ENCODE results near the gene RNASE4. TPM values are rescaled to one million over a fixed set of nuclear protein-coding genes. Genes with fewer than 3 reads are reported as not detected.
"Not testable (repeated sequence)": the region's sequence is repeated elsewhere in the genome, so short reads cannot be mapped to it uniquely, and the experiment has no call there.

The RNASE4 gene
- total RNA-seq, 3 donors from 2014 or later (not counting 1 experiment from before 2014, with no cell fraction given): 0.60 to 0.68 TPM; not detected in 1

DNA sequence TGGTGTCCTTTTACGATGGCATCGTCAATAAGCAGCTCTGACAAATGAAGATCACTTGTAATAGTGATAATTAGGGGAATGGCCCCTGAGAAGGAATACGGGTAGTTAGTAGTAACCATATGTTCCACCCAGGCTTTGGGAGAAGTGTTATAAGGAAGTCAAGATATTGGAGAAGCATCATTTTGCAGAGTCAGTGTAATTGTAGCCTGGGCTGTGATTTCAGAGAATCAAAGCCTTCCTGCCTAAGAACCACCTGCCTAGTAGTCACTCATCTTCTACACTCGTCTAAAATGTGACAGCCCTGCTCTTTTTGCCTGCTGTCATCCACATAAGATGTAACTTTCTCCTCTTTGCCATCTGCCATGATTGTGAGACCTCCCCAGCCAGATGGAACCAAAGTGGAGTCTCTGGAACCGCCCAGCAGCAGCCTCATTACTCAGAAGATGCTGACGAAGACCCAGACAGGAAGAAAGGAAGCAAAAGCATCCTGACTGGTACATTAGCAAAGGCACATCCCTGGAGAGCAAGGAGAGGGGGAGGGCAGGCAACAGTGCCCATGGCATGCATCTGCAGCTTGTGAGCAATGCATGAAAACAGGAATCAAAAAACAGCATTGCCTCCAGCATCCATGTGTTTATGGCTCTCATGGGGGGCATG, 48.7 kb downstream of the RNASE4 start:
- Histone ChIP-seq H3K27ac (ENCODE audit: low read length) (no peak overlapping the region), H3K27me3 (ENCODE audit: control insufficient read depth, insufficient read depth, low read length) (no peaks in the 10 kb centered on the region), H3K4me1 (ENCODE audit: control insufficient read depth, insufficient read depth, low read length) (no peaks in the 10 kb centered on the region), H3K4me3 (ENCODE audit: low read length) (no peak overlapping the region), H3K9me3 (ENCODE audit: control insufficient read depth, insufficient read depth, low read length) (no peaks in the 10 kb centered on the region), H3K36me3 (ENCODE audit: control insufficient read depth, insufficient read depth, low read length) (no peaks in the 10 kb centered on the region)
- WGBS (ENCODE audit: insufficient coverage): 72% methylated on average over 6 of the region's 6 CpGs
- Mint-ChIP-seq H3K4me1 (no peaks in the 10 kb centered on the region), H3K27me3 (ENCODE audit: low read depth in 2 of 2) (peaks cover 0 to under 1% of the 10 kb centered on the region in 2 donors), H3K9me3 (no peaks in the 10 kb centered on the region), H3K27ac (no peak overlapping the region), H3K4me3 (no peak overlapping the region), H3K36me3 (no peaks in the 10 kb centered on the region)
- intact Hi-C loops (cut with micrococcal nuclease): no loop called here
- TF ChIP-seq, protein P1, sequence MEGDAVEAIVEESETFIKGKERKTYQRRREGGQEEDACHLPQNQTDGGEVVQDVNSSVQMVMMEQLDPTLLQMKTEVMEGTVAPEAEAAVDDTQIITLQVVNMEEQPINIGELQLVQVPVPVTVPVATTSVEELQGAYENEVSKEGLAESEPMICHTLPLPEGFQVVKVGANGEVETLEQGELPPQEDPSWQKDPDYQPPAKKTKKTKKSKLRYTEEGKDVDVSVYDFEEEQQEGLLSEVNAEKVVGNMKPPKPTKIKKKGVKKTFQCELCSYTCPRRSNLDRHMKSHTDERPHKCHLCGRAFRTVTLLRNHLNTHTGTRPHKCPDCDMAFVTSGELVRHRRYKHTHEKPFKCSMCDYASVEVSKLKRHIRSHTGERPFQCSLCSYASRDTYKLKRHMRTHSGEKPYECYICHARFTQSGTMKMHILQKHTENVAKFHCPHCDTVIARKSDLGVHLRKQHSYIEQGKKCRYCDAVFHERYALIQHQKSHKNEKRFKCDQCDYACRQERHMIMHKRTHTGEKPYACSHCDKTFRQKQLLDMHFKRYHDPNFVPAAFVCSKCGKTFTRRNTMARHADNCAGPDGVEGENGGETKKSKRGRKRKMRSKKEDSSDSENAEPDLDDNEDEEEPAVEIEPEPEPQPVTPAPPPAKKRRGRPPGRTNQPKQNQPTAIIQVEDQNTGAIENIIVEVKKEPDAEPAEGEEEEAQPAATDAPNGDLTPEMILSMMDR (IDR thresholded peaks at IDR 0.05): no peak
- ATAC-seq (no peak), DNase-seq (no peak)

DNA sequence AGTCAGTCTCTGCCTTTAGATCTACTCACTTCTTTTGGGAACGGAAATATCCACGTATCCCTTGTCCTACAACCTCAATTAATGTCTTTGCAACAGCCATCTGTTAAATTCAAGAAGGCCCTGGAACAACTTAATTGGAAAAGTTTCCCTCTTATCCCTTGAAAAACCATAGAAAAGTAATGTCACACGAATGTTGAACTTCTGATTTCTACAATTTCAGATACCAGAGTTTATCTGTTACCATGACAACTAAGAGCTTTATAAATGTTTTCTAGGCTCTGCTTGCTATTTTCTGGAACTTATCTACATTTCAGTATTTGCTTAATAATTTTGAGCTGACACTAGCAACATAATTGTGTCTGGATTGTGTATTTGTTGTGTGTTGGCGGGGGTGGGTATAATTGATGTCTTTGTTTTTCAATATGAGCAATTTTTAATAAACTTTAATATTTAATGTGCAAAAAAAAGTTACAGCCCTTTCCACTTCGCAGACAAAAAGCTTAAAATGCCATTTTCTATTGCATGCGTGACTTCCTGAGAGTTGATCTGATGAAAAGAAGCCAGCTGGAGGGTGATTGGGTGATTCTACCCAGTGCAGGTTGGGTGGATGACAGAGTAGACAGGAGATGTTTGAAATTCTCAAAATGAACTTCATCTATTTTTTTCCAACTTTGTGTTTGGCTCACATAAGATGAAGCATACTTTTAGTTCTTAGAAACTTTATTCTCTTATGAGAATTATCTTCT, 49.5 kb downstream of the RNASE4 start:
- TF ChIP-seq, protein P1 (IDR thresholded peaks at IDR 0.05): no peak
- no peaks in the 10 kb centered on the region for H3K27me3 Mint-ChIP-seq (ENCODE audit: low read depth in 2 of 2)
- H3K27me3 ChIP-seq (ENCODE audit: control insufficient read depth, insufficient read depth, low read length): no peaks in the 10 kb centered on the region
- no peaks in the 10 kb centered on the region for H3K4me1 Mint-ChIP-seq
- H3K9me3 ChIP-seq (ENCODE audit: control insufficient read depth, insufficient read depth, low read length): no peaks in the 10 kb centered on the region
- H3K4me3 ChIP-seq (ENCODE audit: low read length): no peak overlapping the region
- H3K27ac Mint-ChIP-seq: no peak overlapping the region
- H3K36me3 Mint-ChIP-seq: no peaks in the 10 kb centered on the region
- ATAC-seq: no peak
- no peaks in the 10 kb centered on the region for H3K4me1 ChIP-seq (ENCODE audit: control insufficient read depth, insufficient read depth, low read length)
- no peak overlapping the region for H3K27ac ChIP-seq (ENCODE audit: low read length)
- H3K9me3 Mint-ChIP-seq: no peaks in the 10 kb centered on the region
- no peak for DNase-seq
- 74% methylated on average over 5 of the region's 6 CpGs for WGBS (ENCODE audit: insufficient coverage)
- no peaks in the 10 kb centered on the region for H3K36me3 ChIP-seq (ENCODE audit: control insufficient read depth, insufficient read depth, low read length)
- no peak overlapping the region for H3K4me3 Mint-ChIP-seq
- intact Hi-C loops (cut with micrococcal nuclease): no loop called here

DNA sequence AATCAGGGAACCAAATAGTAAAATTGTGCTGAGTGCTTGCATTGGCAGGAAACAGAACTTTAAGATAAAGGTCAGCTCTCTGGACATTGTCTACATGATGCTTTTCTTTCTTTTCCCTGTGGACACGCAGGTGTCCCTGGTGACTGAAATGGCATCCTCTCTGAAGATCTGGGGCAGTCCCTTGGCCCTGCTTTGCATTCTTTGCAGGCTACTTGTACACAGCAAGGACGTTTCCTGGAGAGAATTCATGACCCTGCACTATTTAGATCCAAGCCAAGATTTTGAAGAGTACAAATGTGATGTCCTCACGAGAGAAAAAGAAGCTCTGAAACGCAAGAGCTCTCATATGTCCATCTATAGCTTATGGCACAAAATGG, 50.1 kb downstream of the RNASE4 start:
- no peaks in the 10 kb centered on the region for H3K36me3 ChIP-seq (ENCODE audit: control insufficient read depth, insufficient read depth, low read length)
- no peak for DNase-seq
- Mint-ChIP-seq H3K4me3 (no peak overlapping the region), H3K36me3 (no peaks in the 10 kb centered on the region), H3K9me3 (no peaks in the 10 kb centered on the region), H3K27me3 (ENCODE audit: low read depth in 2 of 2) (no peaks in the 10 kb centered on the region), H3K27ac (no peak overlapping the region), H3K4me1 (no peaks in the 10 kb centered on the region)
- H3K4me3 ChIP-seq (ENCODE audit: low read length): no peak overlapping the region
- no peaks in the 10 kb centered on the region for H3K4me1 ChIP-seq (ENCODE audit: control insufficient read depth, insufficient read depth, low read length)
- intact Hi-C loops (cut with micrococcal nuclease): no loop called here
- TF ChIP-seq, protein P1 (IDR thresholded peaks at IDR 0.05): no peak
- H3K27me3 ChIP-seq (ENCODE audit: control insufficient read depth, insufficient read depth, low read length): no peaks in the 10 kb centered on the region
- H3K27ac ChIP-seq (ENCODE audit: low read length): no peak overlapping the region
- 73% methylated on average over 4 of the region's 4 CpGs for WGBS (ENCODE audit: insufficient coverage)
- no peaks in the 10 kb centered on the region for H3K9me3 ChIP-seq (ENCODE audit: control insufficient read depth, insufficient read depth, low read length)
- ATAC-seq: no peak

DNA sequence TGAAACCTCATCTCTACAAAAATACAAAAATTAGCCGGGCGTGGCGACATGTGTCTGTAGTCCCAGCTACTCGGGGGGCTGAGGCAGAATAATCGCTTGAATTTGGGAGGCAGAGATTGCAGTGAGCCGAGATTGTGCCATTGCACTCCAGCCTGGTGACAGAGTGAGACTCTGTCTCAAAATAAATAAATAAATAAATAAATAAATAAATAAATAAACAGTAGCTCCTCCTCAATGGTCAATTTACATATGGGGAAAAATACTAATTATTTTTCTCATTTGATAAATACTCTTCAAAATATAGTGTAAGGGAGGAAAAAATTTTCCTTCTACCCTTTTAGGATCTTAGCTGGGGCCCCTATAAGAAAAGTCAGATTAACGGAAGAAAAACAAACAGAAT, 53.9 kb downstream of the RNASE4 start:
- intact Hi-C loops (cut with micrococcal nuclease); H3K9me3 ChIP-seq (ENCODE audit: control insufficient read depth, insufficient read depth, low read length); H3K27me3 ChIP-seq (ENCODE audit: control insufficient read depth, insufficient read depth, low read length); H3K4me1 Mint-ChIP-seq; H3K36me3 Mint-ChIP-seq; H3K27me3 Mint-ChIP-seq (ENCODE audit: low read depth in 2 of 2); H3K4me3 Mint-ChIP-seq; H3K27ac Mint-ChIP-seq; H3K9me3 Mint-ChIP-seq; DNase-seq; H3K4me1 ChIP-seq (ENCODE audit: control insufficient read depth, insufficient read depth, low read length); H3K36me3 ChIP-seq (ENCODE audit: control insufficient read depth, insufficient read depth, low read length); H3K27ac ChIP-seq (ENCODE audit: low read length); ATAC-seq; H3K4me3 ChIP-seq (ENCODE audit: low read length): not testable (repeated sequence)
- WGBS (ENCODE audit: insufficient coverage): 89% methylated on average over 6 of the region's 7 CpGs
